Measurements from ENCODE around the gene AK5. TPM values are rescaled to one million over a fixed set of nuclear protein-coding genes. Genes with fewer than 3 reads are reported as not detected.

The AK5 gene
- total RNA-seq, 1 donor from 2014 or later = 1.8 TPM

- H3K36me3 ChIP-seq (ENCODE audit: control insufficient read depth, insufficient read depth, low read length) = no peaks in the 10 kb centered on the region
- H3K27me3 ChIP-seq (ENCODE audit: control insufficient read depth, insufficient read depth, low read length) = no peaks in the 10 kb centered on the region
- no peak overlapping the region for H3K4me3 ChIP-seq (ENCODE audit: low read depth, low read length)
- TF ChIP-seq CTCF (IDR thresholded peaks at IDR 0.05; ENCODE audit: insufficient read depth, low read length, poor library complexity, severe bottlenecking) = no peak
- DNase-seq (ENCODE audit: low read depth) = peak; percentile 58
Observed at GRCh38 chr1:77473690-77474089, 191.9 kb downstream of the AK5 start.

GRCh38 chr1:77475641-77476040 lies 193.8 kb downstream of the AK5 start:
- no peak for TF ChIP-seq CTCF (IDR thresholded peaks at IDR 0.05; ENCODE audit: insufficient read depth, low read length, poor library complexity, severe bottlenecking)
- no peak for DNase-seq (ENCODE audit: low read depth)
- Histone ChIP-seq H3K27me3 (ENCODE audit: control insufficient read depth, insufficient read depth, low read length) (no peaks in the 10 kb centered on the region), H3K4me3 (ENCODE audit: low read depth, low read length) (no peak overlapping the region), H3K36me3 (ENCODE audit: control insufficient read depth, insufficient read depth, low read length) (no peaks in the 10 kb centered on the region)

GRCh38 chr1:77476475-77476874 lies 194.7 kb downstream of the AK5 start:
- no peak for DNase-seq (ENCODE audit: low read depth)
- no peaks in the 10 kb centered on the region for H3K36me3 ChIP-seq (ENCODE audit: control insufficient read depth, insufficient read depth, low read length)
- no peaks in the 10 kb centered on the region for H3K27me3 ChIP-seq (ENCODE audit: control insufficient read depth, insufficient read depth, low read length)
- TF ChIP-seq CTCF (IDR thresholded peaks at IDR 0.05; ENCODE audit: insufficient read depth, low read length, poor library complexity, severe bottlenecking) = no peak
- no peak overlapping the region for H3K4me3 ChIP-seq (ENCODE audit: low read depth, low read length)

GRCh38 chr1:77484334-77484733 lies 202.5 kb downstream of the AK5 start:
- Histone ChIP-seq H3K36me3 (ENCODE audit: control insufficient read depth, insufficient read depth, low read length) (no peaks in the 10 kb centered on the region), H3K4me3 (ENCODE audit: low read depth, low read length) (no peak overlapping the region), H3K27me3 (ENCODE audit: control insufficient read depth, insufficient read depth, low read length) (no peaks in the 10 kb centered on the region)
- no peak for DNase-seq (ENCODE audit: low read depth)
- no peak for TF ChIP-seq CTCF (IDR thresholded peaks at IDR 0.05; ENCODE audit: insufficient read depth, low read length, poor library complexity, severe bottlenecking)

- Histone ChIP-seq H3K36me3 (ENCODE audit: control insufficient read depth, insufficient read depth, low read length) (no peaks in the 10 kb centered on the region), H3K4me3 (ENCODE audit: low read depth, low read length) (no peak overlapping the region), H3K27me3 (ENCODE audit: control insufficient read depth, insufficient read depth, low read length) (no peaks in the 10 kb centered on the region)
- no peak for DNase-seq (ENCODE audit: low read depth)
- TF ChIP-seq CTCF (IDR thresholded peaks at IDR 0.05; ENCODE audit: insufficient read depth, low read length, poor library complexity, severe bottlenecking) = no peak
Observed at GRCh38 chr1:77484926-77485325, 203.1 kb downstream of the AK5 start.

GRCh38 chr1:77487631-77488030 lies 205.8 kb downstream of the AK5 start:
- no peak for TF ChIP-seq CTCF (IDR thresholded peaks at IDR 0.05; ENCODE audit: insufficient read depth, low read length, poor library complexity, severe bottlenecking)
- Histone ChIP-seq H3K36me3 (ENCODE audit: control insufficient read depth, insufficient read depth, low read length) (no peaks in the 10 kb centered on the region), H3K27me3 (ENCODE audit: control insufficient read depth, insufficient read depth, low read length) (no peaks in the 10 kb centered on the region), H3K4me3 (ENCODE audit: low read depth, low read length) (no peak overlapping the region)
- DNase-seq (ENCODE audit: low read depth) = no peak

Data from kidney epithelial cell (primary cell).